ENCODE data around the gene MRPL53. TPM values are rescaled to one million over a fixed set of nuclear protein-coding genes. Genes with fewer than 3 reads are reported as not detected.
A peak's percentile ranks its signal among the peaks of the same experiment; 100 is the strongest.

MRPL53 gene
- total RNA-seq, 1 experiment from 2014 or later, result 65.4 TPM

- no peaks in the 10 kb centered on the region for H3K27me3 ChIP-seq (ENCODE audit: insufficient read depth, low read length)
- BruUV-seq (replicated peaks), result no TSS peak
- RAD21 ChIA-PET (ENCODE audit: low non-redundant PET in 1 of 2, low total read pairs in 2 of 2, uncharacterized antibody in 2 of 2, unreplicated experiment in 2 of 2), result no interaction called here
- no peaks in the 10 kb centered on the region for H3K9me2 ChIP-seq (ENCODE audit: insufficient read depth)
- CTCF ChIA-PET, result interaction anchor here (0.8 kb wide), 1 partner anchor 18 kb away, joined by 3 read pairs; the partner anchor contains the start of genes CCDC142 and TTC31
- H3K9me3 ChIP-seq (ENCODE audit: control insufficient read depth in 1 of 2, insufficient read depth in 1 of 2, low read depth in 1 of 2, low read length in 2 of 2), result no peaks in the 10 kb centered on the region
- H3K9ac ChIP-seq (ENCODE audit: low read length), result peak overlapping the region; percentile 85
- H3K27ac ChIP-seq (ENCODE audit: low read depth, low read length), result peak overlapping the region; percentile 91
- intact Hi-C loops (cut with micrococcal nuclease), result loop anchor here (2.0 kb wide), 1 partner anchor 19 kb away; the partner anchor contains the start of genes CCDC142 and TTC31
- no peaks in the 10 kb centered on the region for H4K20me1 ChIP-seq (ENCODE audit: insufficient read depth)
- ATAC-seq, result no peak
- peak overlapping the region; percentile 83 to 89 for H3K4me3 ChIP-seq (replicated peaks in 1 of 2; ENCODE audit: low read depth in 1 of 2, low read length in 2 of 2)
- POLR2A ChIA-PET, result interaction anchor here (1.3 kb wide), 1 partner anchor 26 kb away, joined by 3 read pairs; no protein-coding TSS in a partner anchor
- TF ChIP-seq EGR1 (IDR thresholded peaks at IDR 0.05; ENCODE audit: low read depth) (no peak), ZNF274 (IDR thresholded peaks at IDR 0.05; ENCODE audit: low read depth, low read length) (no peak), CEBPB (IDR thresholded peaks at IDR 0.05; ENCODE audit: low read depth) (no peak), POLR2AphosphoS5 (IDR thresholded peaks at IDR 0.05; ENCODE audit: low read depth, low read length) (peak; percentile 21; the same call in 1 of the 2 replicates), TCF7L2 (IDR thresholded peaks at IDR 0.05; ENCODE audit: borderline replicate concordance, extremely low read depth, insufficient read depth, insufficient read length) (no peak)
- H3K79me2 ChIP-seq (ENCODE audit: insufficient read depth, low read length), result peaks cover 14% of the 10 kb centered on the region
- DNase-seq (ENCODE audit: low read depth, low spot score), result no peak
- peaks cover 24 to 49% of the 10 kb centered on the region in 2 experiments for H3K4me1 ChIP-seq (ENCODE audit: control insufficient read depth in 1 of 2, insufficient read depth in 2 of 2, low read length in 2 of 2)
- no peak overlapping the region for H2AFZ ChIP-seq (ENCODE audit: low read depth, low read length, poor library complexity, severe bottlenecking)
- H3K4me2 ChIP-seq (ENCODE audit: low read length), result peak overlapping the region; percentile 95
- peaks cover 3 to 16% of the 10 kb centered on the region in 2 experiments; a peak in 2 of 4 replicates for H3K36me3 ChIP-seq (ENCODE audit: control insufficient read depth in 1 of 2, insufficient read depth in 2 of 2, low read length in 2 of 2)
Observed at GRCh38 chr2:74501335-74502071, 29.0 kb upstream of the MRPL53 start.

- intact Hi-C loops (cut with micrococcal nuclease), result no loop called here
- H3K27me3 ChIP-seq (ENCODE audit: insufficient read depth, low read length), result no peaks in the 10 kb centered on the region
- no peaks in the 10 kb centered on the region for H3K9me2 ChIP-seq (ENCODE audit: insufficient read depth)
- no peak overlapping the region for H2AFZ ChIP-seq (ENCODE audit: low read depth, low read length, poor library complexity, severe bottlenecking)
- no peak overlapping the region for H3K4me2 ChIP-seq (ENCODE audit: low read length)
- no peak overlapping the region for H3K9ac ChIP-seq (ENCODE audit: low read length)
- H3K36me3 ChIP-seq (ENCODE audit: control insufficient read depth in 1 of 2, insufficient read depth in 2 of 2, low read length in 2 of 2), result peaks cover under 1 to 11% of the 10 kb centered on the region in 2 experiments; a peak in 2 of 4 replicates
- ChIA-PET RAD21 (ENCODE audit: low non-redundant PET in 1 of 2, low total read pairs in 2 of 2, uncharacterized antibody in 2 of 2, unreplicated experiment in 2 of 2) (no interaction called here), CTCF (interaction anchor here (0.8 kb wide), 1 partner anchor 18 kb away, joined by 3 read pairs; the partner anchor contains the start of genes CCDC142 and TTC31), POLR2A (interaction anchor here (1.3 kb wide), 1 partner anchor 25 kb away, joined by 3 read pairs; no protein-coding TSS in a partner anchor)
- H3K4me3 ChIP-seq (replicated peaks in 1 of 2; ENCODE audit: low read depth in 1 of 2, low read length in 2 of 2), result no peak overlapping the region
- ATAC-seq (no peak), DNase-seq (ENCODE audit: low read depth, low spot score) (no peak)
- no TSS peak for BruUV-seq (replicated peaks)
- TF ChIP-seq RAD21 (IDR thresholded peaks at IDR 0.05; ENCODE audit: low read depth) (no peak), POLR2A (IDR thresholded peaks at IDR 0.05; ENCODE audit: borderline replicate concordance, extremely low read depth, insufficient read depth, insufficient read length) (no peak), POLR2AphosphoS5 (IDR thresholded peaks at IDR 0.05; ENCODE audit: low read depth, low read length) (no peak), CBX3 (IDR thresholded peaks at IDR 0.05; ENCODE audit: low read depth) (no peak), FOSL1 (IDR thresholded peaks at IDR 0.05; ENCODE audit: low read depth) (no peak), SRF (IDR thresholded peaks at IDR 0.05; ENCODE audit: low read depth) (no peak), MAX (IDR thresholded peaks at IDR 0.05) (no peak), CTCF (IDR thresholded peaks at IDR 0.05 in 2 of 3, conservative IDR thresholded peaks at IDR 0.05 in 1 of 3; ENCODE audit: borderline replicate concordance in 1 of 3, insufficient read depth in 1 of 3, low read depth in 2 of 3, low read length in 2 of 3) (no peak), YY1 (IDR thresholded peaks at IDR 0.05; ENCODE audit: extremely low read depth, insufficient replicate concordance, low read depth, low read length) (no peak), ELF1 (IDR thresholded peaks at IDR 0.05; ENCODE audit: borderline replicate concordance, low read depth) (no peak), ATF3 (IDR thresholded peaks at IDR 0.05) (no peak), EZH2phosphoT487 (IDR thresholded peaks at IDR 0.05; ENCODE audit: borderline replicate concordance) (no peak), CEBPB (IDR thresholded peaks at IDR 0.05; ENCODE audit: low read depth) (no peak), EZH2 (IDR thresholded peaks at IDR 0.05) (no peak)
- no peak overlapping the region for H3K27ac ChIP-seq (ENCODE audit: low read depth, low read length)
- no peaks in the 10 kb centered on the region for H4K20me1 ChIP-seq (ENCODE audit: insufficient read depth)
- H3K79me2 ChIP-seq (ENCODE audit: insufficient read depth, low read length), result peaks cover 6% of the 10 kb centered on the region
- H3K9me3 ChIP-seq (ENCODE audit: control insufficient read depth in 1 of 2, insufficient read depth in 1 of 2, low read depth in 1 of 2, low read length in 2 of 2), result no peaks in the 10 kb centered on the region
- H3K4me1 ChIP-seq (ENCODE audit: control insufficient read depth in 1 of 2, insufficient read depth in 2 of 2, low read length in 2 of 2), result peaks cover 18 to 40% of the 10 kb centered on the region in 2 experiments
Observed at GRCh38 chr2:74500578-74500946, 28.1 kb upstream of the MRPL53 start.
